Measurements from ENCODE around the gene COL6A5. TPM values are rescaled to one million over a fixed set of nuclear protein-coding genes. Genes with fewer than 3 reads are reported as not detected.

The COL6A5 gene
- total RNA-seq, 1 donor from 2014 or later, result 0.07 TPM

GRCh38 chr3:130529486-130530215 is 184.2 kb downstream of the COL6A5 start:
- H3K9me3 Mint-ChIP-seq, result peaks cover 7% of the 10 kb centered on the region
- no peaks in the 10 kb centered on the region for H3K36me3 Mint-ChIP-seq
- peaks cover 5% of the 10 kb centered on the region for H3K27me3 Mint-ChIP-seq (ENCODE audit: low read depth)
- H3K4me1 Mint-ChIP-seq, result peaks cover 10% of the 10 kb centered on the region
- TF ChIP-seq CTCF (IDR thresholded peaks at IDR 0.05; ENCODE audit: unreplicated experiment), result no peak
- no peak overlapping the region for H3K27ac Mint-ChIP-seq
- no peak overlapping the region for H3K4me3 Mint-ChIP-seq
- no peak for DNase-seq (ENCODE audit: low spot score in 2 of 2, unreplicated experiment in 2 of 2)

GRCh38 chr3:130533247-130533646 is 187.8 kb downstream of the COL6A5 start:
- H3K4me1 Mint-ChIP-seq, result peaks cover 22% of the 10 kb centered on the region
- DNase-seq (ENCODE audit: low spot score in 2 of 2, unreplicated experiment in 2 of 2), result no peak
- no peak overlapping the region for H3K4me3 Mint-ChIP-seq
- peaks cover 7% of the 10 kb centered on the region for H3K9me3 Mint-ChIP-seq
- H3K27me3 Mint-ChIP-seq (ENCODE audit: low read depth), result no peaks in the 10 kb centered on the region
- H3K27ac Mint-ChIP-seq, result no peak overlapping the region
- no peaks in the 10 kb centered on the region for H3K36me3 Mint-ChIP-seq
- no peak for TF ChIP-seq CTCF (IDR thresholded peaks at IDR 0.05; ENCODE audit: unreplicated experiment)

Other genes with a start within 250 kb of the COL6A5 start
- 13.3 to 14.0 TPM (median 13.7 TPM) in 3 replicates for gene COL6A6, start 171.5 kb downstream of the COL6A5 start, total RNA-seq